Kidney tubule cell (primary cell): Measurements from ENCODE around the gene ZNF821.
"Not testable (repeated sequence)": the region's sequence is repeated elsewhere in the genome, so short reads cannot be mapped to it uniquely, and the experiment has no call there.

Experiments
- DNase-seq: peaks from one replicate; pipeline ENCODE4 v3.0.0-alpha.2; 2018; ENCODE audit warnings: low spot score

The ZNF821 gene

DNA sequence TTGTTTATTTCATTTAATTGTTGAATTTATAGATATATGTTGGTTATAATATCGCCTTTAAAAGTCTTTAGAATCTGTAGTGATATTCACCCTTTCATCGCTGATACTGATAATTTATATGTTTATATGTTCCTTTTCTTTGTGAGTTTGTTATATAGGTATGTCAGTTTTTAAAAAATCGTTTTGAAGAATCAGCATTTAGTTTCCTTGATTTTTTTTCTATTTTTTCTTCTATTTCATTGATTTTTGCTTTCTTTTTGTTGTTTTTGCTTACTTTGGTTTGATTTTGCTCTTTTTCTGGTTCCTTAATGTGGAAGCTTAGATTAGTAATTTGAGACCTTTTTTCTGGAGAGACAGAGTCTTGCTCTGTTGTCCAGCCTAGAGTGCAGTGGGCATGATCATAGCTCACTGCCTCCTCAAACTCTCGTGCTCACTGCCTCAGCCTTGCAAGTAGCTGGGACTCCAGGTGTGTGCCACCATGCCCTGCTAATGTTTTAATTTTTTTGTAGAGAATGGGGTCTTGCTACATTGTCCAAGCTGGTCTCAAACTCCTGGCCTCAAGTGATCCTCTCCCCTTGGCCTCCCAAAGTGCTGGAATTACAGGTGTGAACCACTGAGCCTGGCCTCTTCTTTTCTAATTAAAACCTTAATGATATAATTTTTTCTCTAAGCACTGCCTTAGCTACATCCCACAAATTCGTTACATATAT lies 18.8 kb upstream of the ZNF821 start:
- DNase-seq, result no peak

DNA sequence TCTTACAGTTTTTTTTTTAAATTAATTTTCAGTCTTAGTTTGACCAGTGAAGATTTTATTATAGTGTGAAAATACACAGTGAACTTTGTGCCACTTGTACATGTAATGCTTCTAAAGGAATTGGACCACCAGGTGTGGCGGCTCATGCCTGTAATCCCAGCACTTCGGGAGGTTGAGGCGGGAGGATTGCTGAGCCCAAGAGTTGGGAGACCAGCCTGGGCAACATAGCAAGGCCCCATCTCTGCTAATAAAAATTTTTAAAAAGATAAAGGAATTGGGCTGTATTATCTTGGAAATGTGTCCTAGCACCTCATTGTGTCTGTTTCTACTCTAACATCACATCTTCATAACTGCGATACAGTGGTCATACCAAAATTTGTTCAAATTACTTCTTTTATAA lies 15.2 kb upstream of the ZNF821 start:
- DNase-seq, result no peak

DNA sequence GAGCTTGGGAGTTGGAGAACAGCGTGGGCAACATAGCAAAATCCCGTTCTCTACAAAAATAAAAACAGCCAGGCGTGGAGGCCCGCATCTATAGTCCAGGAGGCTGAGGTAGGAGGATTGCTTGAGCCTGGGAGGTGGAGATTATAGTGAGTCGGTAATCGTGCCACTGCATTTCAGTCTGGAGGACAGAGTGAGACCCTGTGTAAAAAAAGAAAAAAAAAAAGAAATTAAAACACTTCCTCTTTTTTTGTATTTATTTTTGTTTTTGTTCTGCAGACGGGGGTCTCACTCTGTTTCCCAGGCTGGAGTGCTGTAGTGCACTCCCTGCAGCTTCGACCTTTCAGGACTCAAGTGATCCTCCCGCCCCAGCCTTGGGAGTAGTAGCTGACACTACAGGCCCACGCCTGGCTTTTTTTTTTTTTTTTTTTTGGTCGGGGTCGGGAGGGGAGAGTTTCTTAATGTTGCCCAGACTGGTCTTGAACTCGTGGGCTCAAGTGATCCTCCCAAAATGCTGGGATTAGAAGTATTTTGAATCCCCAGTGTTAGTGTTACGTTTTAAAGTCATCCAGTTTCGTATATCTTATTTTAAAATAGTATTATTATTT lies 12.9 kb upstream of the ZNF821 start:
- no peak for DNase-seq

DNA sequence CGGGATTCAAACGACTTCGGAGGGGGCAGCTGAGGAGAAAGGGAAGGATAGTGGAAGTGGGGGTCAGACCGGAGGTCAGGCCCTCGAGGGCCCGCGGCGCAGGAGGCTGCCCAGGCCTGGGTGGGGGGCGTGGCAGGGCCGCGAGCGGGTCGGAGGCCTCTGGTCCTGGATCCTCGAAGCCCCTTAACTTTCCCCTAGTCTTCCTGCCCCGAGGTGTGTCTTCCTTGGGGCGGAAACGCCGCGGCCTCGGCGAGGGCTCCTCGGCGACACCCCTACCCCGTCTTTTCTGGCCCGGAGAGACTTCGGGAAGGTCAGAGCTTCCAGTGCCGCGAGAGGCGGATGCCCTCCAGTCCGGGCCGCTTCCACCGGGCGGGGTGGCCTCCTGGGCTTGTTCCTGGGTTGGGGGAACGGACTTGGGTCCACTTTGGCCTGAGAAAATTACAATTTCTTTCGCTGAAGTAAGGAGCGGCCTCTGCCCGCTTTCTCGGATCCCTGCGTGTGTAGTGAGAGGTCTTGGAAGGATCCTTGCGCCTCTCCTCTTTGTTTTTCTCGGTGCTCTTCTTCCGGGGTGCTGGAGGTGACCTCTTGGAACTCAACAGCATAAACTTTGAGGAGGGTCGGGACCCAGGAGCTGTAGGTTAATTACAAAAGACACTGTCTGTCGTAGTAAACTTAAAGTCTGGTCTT lies 11.8 kb upstream of the ZNF821 start:
- peak; percentile 62 for DNase-seq

DNA sequence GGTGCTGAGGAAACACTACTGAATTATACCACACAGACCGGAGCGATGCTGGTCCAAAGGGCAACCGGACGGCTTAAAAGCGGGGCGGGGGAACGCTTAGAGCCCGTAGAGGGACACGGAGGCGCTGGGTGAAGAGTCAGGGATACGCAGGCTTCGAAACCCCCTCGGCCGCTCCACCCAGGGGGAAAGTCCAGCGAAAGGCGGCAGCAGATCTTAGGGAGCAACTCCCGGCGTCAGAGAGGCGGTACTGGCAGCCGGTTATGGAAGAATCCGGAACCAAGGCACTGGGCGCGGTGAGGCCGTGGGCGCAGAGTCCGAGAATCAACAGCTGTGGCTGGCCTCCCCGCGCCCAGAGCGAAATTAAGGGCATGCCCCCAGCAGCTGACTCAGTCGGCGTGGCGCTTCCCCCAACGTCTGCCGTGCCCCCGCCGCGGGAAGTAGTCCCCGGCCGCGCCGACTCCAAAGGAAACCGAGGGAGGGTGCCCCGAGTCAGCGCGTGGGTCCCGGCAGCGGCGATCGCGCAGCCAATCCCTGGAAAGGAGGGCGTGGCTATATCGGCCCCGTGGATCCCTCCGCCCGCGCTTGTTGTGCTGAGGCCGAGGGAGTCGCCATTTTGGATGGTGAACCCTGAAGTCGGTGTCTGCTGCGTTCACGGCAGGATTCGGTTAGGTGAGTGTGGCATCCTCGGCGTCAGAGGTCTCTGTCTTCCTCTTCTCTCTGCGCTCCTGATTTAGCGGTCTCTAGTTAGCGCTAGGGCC lies 11.1 kb upstream of the ZNF821 start, which contains the start of gene IST1:
Gene IST1 (plus strand): TSS at position 611 of the 758 bp plus-strand sequence. CDS start 20,110 bp downstream, outside the sequence.
- DNase-seq, result peak; percentile 99

DNA sequence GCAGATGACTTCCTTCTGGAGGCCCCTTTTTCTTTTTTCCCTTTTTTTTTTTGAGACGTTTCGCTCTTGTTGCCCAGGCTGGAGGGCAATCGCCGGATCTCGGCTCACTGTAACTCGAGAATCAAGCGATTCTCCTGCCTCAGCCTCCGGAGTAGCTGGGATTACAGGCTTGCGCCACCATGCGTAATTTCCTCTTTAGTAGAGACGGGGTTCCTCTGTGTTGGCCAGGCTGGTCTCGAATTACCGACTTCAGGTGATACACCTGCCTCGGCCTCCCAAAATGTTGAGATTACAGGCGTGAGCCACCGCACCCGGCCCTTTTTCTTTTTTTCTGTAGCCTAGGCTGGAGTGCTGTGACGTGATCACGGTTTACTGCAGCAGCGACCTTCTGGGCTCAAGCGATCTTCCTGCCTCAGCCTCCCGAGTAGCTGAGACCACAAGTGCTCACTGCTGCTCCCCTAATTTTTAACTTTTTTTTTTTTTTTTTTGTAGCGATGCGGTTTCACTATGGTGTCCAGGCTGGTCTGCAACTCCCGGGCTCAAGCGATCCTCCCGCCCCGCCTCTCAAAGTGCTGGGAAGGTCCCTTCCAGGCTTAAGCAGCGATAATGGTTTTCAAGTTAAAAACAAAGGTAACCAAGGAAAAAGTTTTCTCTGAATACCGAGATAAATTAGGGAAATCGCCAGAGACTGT lies 10.4 kb upstream of the ZNF821 start:
- DNase-seq, result peak; percentile 63

DNA sequence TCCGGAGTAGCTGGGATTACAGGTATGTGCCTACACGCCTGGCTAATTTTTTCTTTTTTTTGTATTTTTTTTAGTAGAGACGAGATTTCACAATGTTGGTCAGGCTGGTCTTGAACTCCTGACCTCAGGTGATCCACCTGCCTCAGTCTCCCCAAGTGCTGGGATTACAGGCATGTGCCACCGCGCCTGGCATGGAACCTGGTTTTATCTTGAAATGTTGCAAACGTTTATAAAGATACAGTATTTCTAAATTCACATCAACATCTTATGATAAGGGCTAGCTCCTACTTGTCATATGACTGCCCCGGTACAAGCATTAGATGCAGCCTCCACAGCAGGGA lies 9.9 kb upstream of the ZNF821 start:
- DNase-seq, result no peak

DNA sequence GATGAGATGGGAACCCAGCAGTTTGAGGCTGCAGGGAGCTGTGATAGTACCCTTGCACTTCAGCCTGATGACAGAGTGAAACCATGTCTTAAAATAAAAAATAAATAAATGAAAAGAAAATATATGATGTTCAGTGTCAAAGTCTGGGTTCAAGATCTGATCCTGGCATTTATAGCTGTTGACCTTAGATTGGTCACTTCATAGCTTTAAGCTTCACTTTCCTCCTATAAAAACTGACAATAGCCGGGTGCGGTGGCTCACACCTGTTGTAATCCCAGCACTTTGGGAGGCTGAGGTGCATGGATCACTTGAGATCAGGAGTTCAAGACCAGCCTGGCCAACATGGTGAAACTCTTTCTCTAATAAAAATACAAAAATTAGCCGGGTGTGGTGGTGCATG lies 5.2 kb upstream of the ZNF821 start:
- DNase-seq, result no peak

DNA sequence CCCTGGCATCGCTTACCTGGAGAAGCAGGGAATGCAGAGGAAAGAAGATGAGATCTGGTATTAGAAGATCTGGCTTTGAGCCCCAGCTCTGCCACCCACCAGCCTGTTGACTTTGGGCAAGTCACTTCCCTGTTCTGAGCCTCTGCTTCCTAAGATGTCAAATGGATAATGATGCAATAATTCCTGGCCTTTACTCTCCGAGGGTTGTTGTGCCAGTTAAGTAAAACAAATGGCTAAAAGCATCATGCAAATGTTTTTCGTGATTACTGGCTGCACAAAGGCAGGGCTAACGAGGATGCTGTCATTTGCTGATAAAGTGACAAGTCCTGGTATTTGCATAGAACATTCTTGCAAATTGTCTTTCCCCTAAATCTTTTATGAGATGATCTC lies 1.3 kb upstream of the ZNF821 start:
- no peak for DNase-seq

DNA sequence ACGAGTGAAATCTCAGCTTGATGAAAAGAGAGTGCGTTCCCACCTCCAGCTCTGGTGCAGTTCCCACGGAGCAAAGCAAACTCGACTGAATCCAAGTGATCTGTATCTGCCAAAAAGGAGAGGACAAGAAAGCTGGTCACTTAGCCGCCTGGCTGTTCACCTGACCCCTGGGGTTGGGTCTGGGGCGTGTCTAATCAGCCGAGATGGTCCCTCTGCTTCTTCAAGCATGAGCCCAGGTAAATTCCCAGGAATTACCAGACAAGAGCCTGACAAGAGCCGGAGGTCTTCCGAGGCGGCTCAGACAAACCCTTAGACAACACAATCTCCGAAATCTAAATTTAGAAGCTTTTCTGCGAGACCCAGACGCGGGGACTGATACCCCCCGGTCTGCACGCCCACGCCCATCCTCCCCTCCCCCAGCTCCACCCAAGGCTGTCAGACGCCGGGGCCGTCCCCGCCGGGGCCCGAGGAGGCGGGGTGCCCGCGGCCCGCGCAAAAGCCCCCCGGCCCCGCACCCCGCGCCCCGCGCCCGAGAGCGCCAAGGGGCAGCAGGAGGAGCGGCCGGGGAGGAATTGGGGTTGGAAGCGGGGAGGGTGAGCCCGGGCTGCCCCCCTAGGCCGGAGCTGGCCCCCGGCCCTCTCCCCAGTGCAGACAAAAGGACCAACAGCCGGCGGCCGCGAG lies 674 bp downstream of the ZNF821 start:
- DNase-seq, result peak; percentile 49

DNA sequence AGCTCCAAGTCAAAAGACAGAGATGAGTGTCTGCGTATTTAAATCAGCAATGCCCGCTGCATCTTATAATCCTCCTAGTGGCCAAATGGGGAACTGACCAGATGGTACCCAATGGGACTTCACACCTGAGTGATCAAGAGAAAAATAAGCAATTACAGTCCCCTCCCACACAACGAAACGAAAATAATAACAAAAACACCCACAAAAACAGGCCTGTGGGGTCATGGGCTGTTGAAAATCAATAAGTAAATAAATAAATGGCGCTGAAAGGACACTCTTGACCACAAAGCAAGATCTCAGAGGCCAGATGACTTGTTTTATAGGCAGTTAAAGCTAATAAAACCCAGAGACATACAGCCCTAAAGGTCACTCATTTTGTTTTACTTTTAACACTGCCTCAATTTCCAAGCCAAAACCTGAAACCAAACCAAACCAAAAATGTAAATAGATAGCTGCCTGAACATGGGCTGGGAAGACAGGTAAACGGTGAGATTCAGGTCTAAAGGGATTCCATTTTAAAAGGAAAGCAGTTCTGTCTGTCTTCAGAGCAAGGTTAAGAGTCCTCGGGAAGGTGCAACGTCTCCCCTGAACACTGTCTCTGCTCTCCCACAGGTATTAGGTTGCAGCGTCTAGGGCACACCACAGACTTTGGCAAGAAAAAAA lies 1.3 kb downstream of the ZNF821 start:
- DNase-seq, result peak; percentile 80

DNA sequence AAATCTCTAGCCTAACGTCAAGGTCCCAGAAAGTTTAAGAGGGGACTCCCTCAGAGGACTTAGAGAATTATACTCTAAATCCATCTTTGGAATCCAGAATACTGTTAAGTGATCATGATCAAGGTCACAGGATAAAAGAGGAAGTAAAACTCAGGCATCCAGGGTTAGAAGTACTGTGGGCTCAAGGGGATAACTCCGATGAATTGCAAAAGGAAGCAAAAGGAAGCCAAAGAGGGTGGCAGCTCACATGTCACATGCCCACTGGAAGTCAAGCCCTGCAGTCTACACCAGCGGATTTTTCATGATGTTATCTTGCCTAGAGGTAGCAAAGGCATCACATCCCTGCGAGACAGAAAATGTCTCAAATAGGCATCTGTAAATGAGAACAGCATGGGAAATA lies 3.8 kb downstream of the ZNF821 start:
- no peak for DNase-seq

DNA sequence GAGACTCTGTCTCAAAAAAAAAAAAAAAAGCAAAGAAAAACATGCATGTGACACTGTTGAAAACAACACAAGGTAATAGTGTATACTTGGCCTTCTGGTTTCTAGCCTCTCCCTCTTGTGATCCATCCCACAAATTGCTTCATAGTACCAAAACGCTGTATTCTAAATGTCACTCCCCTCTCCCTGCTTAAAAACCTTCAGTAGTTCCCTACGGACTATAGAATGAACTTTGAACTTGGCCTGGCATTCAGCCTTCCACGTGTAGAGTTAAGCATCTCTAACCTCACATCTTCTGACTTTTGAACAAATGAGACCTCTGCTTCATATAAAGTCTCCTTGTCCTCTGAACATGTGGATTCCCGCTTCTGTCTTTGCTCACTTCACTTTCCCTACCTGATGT lies 5.1 kb downstream of the ZNF821 start:
- DNase-seq, result no peak

DNA sequence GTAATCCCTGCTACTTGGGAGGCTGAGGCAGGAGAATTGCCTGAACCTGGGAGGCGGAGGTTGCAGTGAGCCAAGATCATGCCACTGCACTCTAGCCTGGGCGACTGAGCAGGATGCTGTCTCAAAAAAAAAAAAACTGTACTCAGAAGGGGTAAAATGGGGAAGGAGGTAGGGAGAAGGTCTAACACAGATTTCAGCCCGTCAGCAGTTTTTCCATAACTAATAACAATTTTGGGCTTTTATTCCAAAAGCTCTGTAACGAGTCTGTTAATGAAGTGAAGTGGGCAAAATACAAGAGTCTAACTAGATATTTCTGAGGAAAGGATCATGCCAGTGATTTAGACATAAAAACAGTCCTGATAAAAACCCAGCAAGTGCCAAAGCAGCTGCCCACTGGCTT lies 10.8 kb downstream of the ZNF821 start:
- DNase-seq, result no peak

DNA sequence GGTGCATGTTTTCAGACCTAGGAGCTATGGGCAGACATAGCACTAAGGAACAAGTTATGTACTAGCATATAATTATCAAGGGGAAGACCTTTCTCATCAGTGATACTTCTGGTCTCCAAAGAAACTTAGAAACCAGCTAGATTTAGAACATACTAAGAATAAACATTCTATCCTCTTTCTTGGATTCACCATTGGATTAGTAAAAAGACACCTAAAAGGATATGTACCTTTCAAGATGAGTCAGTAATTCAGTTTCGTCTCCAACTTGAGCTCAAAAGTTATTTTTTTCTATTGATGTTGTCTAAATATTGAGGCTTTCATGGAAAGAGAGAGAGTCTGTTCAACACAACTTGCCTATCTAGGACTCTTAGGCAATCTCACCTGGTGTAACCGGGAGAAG lies 13.2 kb downstream of the ZNF821 start:
- DNase-seq, result no peak

DNA sequence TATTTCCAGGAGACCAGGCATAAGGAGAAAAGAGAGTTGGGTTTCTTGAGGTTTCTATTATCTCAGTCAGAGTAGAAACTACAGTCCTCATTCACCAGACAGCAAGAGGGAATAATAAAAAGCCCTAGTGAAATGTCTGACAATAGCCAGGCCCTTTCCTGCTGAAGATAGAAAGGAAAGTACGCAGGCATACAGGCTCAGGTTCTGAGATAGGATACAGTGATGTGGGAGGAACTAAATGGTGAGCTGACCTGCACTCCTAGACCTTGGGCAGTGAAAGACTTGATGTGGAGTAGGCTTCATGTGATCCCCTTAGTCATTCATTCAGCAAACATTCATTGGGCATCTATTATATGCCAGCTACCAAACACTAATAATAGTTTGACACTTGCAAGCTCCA lies 14.9 kb downstream of the ZNF821 start:
- no peak for DNase-seq

DNA sequence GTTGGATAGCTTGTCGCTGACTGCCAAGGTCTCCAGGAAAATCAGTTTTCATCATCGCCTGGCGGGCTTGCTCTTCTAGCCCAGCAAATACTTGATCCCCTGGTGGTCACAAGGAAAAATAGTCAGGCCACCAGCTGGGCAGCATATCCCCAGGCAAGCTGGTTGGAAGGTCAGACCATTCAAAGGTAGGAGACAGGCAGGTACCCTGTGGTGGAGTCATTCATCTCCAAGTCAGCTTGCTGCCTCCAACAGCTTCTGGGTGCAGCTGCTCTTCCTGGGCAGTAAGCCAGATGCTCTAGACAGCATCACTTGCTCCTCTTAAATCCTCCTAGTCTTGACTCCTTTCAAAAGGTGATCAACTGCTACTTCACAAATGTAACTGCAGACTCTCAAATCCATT lies 16.0 kb downstream of the ZNF821 start:
- DNase-seq, result no peak

DNA sequence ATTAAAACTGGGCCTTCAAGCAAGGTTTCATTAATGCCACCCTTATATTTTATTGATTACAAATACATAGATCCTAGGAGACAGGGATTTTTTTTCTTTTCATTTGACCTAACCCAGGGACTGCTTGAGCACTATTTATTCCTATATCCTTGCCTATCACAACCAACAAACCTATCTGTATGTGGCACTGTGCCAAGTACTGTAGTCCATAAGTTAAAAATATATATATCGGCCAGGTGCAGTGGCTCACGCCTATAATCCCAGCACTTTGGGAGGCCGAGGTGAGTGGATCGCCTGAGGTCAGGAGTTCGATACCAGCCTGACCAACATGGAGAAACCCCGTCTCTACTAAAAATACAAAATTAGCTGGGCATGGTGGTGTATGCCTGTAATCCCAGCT lies 16.8 kb downstream of the ZNF821 start:
- DNase-seq, result not testable (repeated sequence)

DNA sequence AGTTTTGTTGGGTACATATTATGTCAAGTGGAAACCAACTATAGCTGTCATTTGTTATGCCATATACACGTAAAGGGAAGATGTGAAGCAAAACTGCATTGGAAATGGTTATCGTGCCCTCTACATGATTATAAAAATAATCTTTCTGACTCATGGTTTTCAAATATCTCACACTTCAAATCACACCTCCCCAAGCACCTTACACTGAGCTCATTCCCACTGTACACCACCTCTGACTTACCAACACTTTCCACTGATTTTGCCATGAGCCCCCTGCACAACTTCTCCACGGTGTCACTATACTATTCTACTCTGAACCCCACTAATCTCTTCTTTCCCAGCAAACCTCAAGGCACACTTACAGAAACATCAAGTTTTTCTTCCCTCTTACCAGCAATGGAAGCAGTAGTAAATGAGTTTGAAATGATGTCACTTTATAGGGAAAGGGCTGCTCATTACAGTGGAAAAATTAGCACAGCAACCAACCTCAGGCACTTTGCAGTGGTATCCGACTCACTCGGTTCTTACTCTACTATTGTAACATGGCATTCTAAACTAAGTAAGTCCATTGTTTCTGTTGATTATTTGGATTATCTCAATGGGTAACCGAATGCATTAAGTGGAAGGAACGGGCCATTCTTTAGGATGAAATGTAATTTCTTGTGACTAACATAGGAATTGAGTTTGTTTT lies 18.7 kb downstream of the ZNF821 start:
- DNase-seq, result no peak

DNA sequence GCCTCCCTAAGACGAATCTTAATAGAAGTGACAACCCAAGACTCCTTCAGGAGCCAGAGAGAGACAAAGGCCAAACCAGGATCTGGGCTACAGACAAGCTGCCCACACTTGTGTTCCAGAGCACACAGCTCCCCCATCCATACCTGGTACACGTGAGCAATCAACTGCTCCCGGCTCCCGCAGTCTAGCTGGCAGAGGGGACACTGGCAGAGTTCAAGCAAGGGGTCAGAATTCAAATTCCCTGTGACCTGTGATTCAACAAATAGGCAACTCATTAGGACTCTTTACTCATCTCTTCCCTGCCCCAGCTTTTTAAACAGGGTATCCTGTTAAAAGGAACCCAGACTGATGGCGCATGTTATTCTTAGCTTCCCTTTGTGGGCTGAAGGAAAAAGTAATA lies 20.0 kb downstream of the ZNF821 start:
- no peak for DNase-seq
